ENCODE data around the gene TM4SF20.

GRCh38 chr2:227337442-227337841 lies 41.7 kb downstream of the TM4SF20 start:
- TF ChIP-seq CTCF (IDR thresholded peaks at IDR 0.05) = no peak
- TF ChIP-seq POLR2A (IDR thresholded peaks at IDR 0.05) = no peak
